ENCODE measurements around the gene PDE1A.

GRCh38 chr2:182384860-182385259 lies 42.0 kb downstream of the PDE1A start:
- TF ChIP-seq CTCF (conservative IDR thresholded peaks at IDR 0.05; ENCODE audit: low read length) (no peak), EZH2phosphoT487 (IDR thresholded peaks at IDR 0.05; ENCODE audit: borderline replicate concordance, low read depth, low read length) (no peak)
